Activated naive CD8-positive, alpha-beta T cell treated with anti-CD3 and anti-CD28 coated beads, Interleukin-2, amount 50 U/mL, for 16 hours (primary cell): ENCODE measurements around the gene GNAS.

Experiments
- DNase-seq: peaks from one replicate; pipeline ENCODE4 v3.0.0-alpha.2; 2020; ENCODE audit warnings: low read depth, low spot score

Gene GNAS

GRCh38 chr20:58898629-58899408 is 46.3 kb downstream of the GNAS start:
- no peak for DNase-seq

- no peak for DNase-seq
Observed at GRCh38 chr20:58899512-58899911, 47.0 kb downstream of the GNAS start.

GRCh38 chr20:58900397-58900796 is 47.9 kb downstream of the GNAS start:
- no peak for DNase-seq

GRCh38 chr20:58901488-58902402 is 49.2 kb downstream of the GNAS start:
- DNase-seq, result no peak

- DNase-seq, result no peak
Observed at GRCh38 chr20:58903614-58904013, 51.1 kb downstream of the GNAS start.

GRCh38 chr20:58905236-58905635 is 52.7 kb downstream of the GNAS start:
- no peak for DNase-seq

- DNase-seq, result no peak
Observed at GRCh38 chr20:58906111-58906510, 53.6 kb downstream of the GNAS start.

GRCh38 chr20:58906894-58907293 is 54.4 kb downstream of the GNAS start:
- no peak for DNase-seq

GRCh38 chr20:58907320-58908137 is 55.0 kb downstream of the GNAS start:
- no peak for DNase-seq

GRCh38 chr20:58908221-58908620 is 55.7 kb downstream of the GNAS start:
- no peak for DNase-seq

GRCh38 chr20:58908941-58909340 is 56.4 kb downstream of the GNAS start:
- DNase-seq, result no peak

- no peak for DNase-seq
Observed at GRCh38 chr20:58909585-58909984, 57.1 kb downstream of the GNAS start.

GRCh38 chr20:58910473-58910872 is 58.0 kb downstream of the GNAS start:
- DNase-seq, result no peak

- no peak for DNase-seq
Observed at GRCh38 chr20:58911309-58911708, 58.8 kb downstream of the GNAS start.

- no peak for DNase-seq
Observed at GRCh38 chr20:58911970-58912369, 59.5 kb downstream of the GNAS start.

- no peak for DNase-seq
Observed at GRCh38 chr20:58913079-58913478, 60.6 kb downstream of the GNAS start.

- no peak for DNase-seq
Observed at GRCh38 chr20:58918621-58919020, 66.1 kb downstream of the GNAS start.

- DNase-seq, result no peak
Observed at GRCh38 chr20:58921564-58921963, 69.0 kb downstream of the GNAS start.

- no peak for DNase-seq
Observed at GRCh38 chr20:58922036-58922435, 69.5 kb downstream of the GNAS start.

GRCh38 chr20:58923117-58923712 is 70.7 kb downstream of the GNAS start:
- DNase-seq, result no peak

GRCh38 chr20:58926802-58927489 is 74.4 kb downstream of the GNAS start:
- no peak for DNase-seq
